Measurements from ENCODE around the gene INPP4A.
"Not testable (repeated sequence)": the region's sequence is repeated elsewhere in the genome, so short reads cannot be mapped to it uniquely, and the experiment has no call there.

Gene INPP4A

GRCh38 chr2:98444436-98445176 lies at the start of gene INPP4A:
Gene INPP4A, plus strand, starts transcription at chr2:98444858. Its CDS starts 75,191 bp downstream, at chr2:98520049.
- DNase-seq, result peak; percentile 73 to 81

GRCh38 chr2:98395977-98396376 lies 48.7 kb upstream of the INPP4A start:
- no peak for DNase-seq

- DNase-seq, result no peak
These were observed 47.8 kb upstream of the INPP4A start for GRCh38 chr2:98396745-98397355.

GRCh38 chr2:98399140-98399539 lies 45.5 kb upstream of the INPP4A start:
- no peak for DNase-seq

GRCh38 chr2:98403878-98404277 lies 40.8 kb upstream of the INPP4A start:
- DNase-seq, result no peak

GRCh38 chr2:98404556-98405250 lies 40.0 kb upstream of the INPP4A start:
- DNase-seq, result no peak

- no peak for DNase-seq
These were observed 39.4 kb upstream of the INPP4A start for GRCh38 chr2:98405301-98405700.

- DNase-seq, result no peak
These were observed 36.5 kb upstream of the INPP4A start for GRCh38 chr2:98408155-98408554.

- DNase-seq, result peak; percentile 10 to 34
These were observed 31.8 kb upstream of the INPP4A start for GRCh38 chr2:98412751-98413458.

- DNase-seq, result not testable (repeated sequence)
These were observed 30.4 kb upstream of the INPP4A start for GRCh38 chr2:98414246-98414645.

- DNase-seq, result not testable (repeated sequence)
These were observed 28.9 kb upstream of the INPP4A start for GRCh38 chr2:98415719-98416248.

- no peak for DNase-seq
These were observed 28.1 kb upstream of the INPP4A start for GRCh38 chr2:98416383-98417159.

GRCh38 chr2:98419544-98419943 lies 25.1 kb upstream of the INPP4A start:
- no peak for DNase-seq

GRCh38 chr2:98419977-98420725 lies 24.5 kb upstream of the INPP4A start:
- no peak for DNase-seq

GRCh38 chr2:98422449-98422848 lies 22.2 kb upstream of the INPP4A start:
- no peak for DNase-seq

GRCh38 chr2:98426771-98427170 lies 17.9 kb upstream of the INPP4A start:
- no peak for DNase-seq

- DNase-seq, result no peak
These were observed 12.5 kb upstream of the INPP4A start for GRCh38 chr2:98432145-98432544.

- DNase-seq, result no peak
These were observed 11.2 kb upstream of the INPP4A start for GRCh38 chr2:98433363-98433964.

GRCh38 chr2:98434492-98434891 lies 10.2 kb upstream of the INPP4A start:
- DNase-seq, result no peak

GRCh38 chr2:98435670-98436069 lies 9.0 kb upstream of the INPP4A start:
- not testable (repeated sequence) for DNase-seq

- no peak for DNase-seq
These were observed 7.9 kb upstream of the INPP4A start for GRCh38 chr2:98436734-98437133.
